RWPE1 (cell line): Measurements from ENCODE around the gene GK2.

Source experiments
- CTCF ChIA-PET: fragments of 350-600 bp; sonication (Branson Sonifier 250); formaldehyde crosslinking; extraction: SDS; loops from one replicate; lab custom pipeline; 2021; lab: Yijun Ruan, JAX
- POLR2A ChIA-PET: fragments of 400-600 bp; formaldehyde crosslinking; extraction: SDS; loops from one replicate; lab custom pipeline; 2020; ENCODE audit warnings: antibody characterized with exemption; ENCODE audit not compliant: low non-redundant PET; lab: Yijun Ruan, JAX
- DNase-seq: peaks from one replicate; pipeline ENCODE4 v3.0.0; 2012; ENCODE audit warnings: low spot score
- H3K27ac ChIP-seq: fragments of 450-650 bp; 2 replicates; pipeline ENCODE4 v1.5.1; 2017
- TF ChIP-seq, protein P1 (sequence below): fragments of 450-650 bp; conservative IDR thresholded peaks from 2 replicates; pipeline ENCODE4 v1.5.1; 2017; ENCODE audit warnings: low read depth, mild to moderate bottlenecking

The GK2 gene

DNA sequence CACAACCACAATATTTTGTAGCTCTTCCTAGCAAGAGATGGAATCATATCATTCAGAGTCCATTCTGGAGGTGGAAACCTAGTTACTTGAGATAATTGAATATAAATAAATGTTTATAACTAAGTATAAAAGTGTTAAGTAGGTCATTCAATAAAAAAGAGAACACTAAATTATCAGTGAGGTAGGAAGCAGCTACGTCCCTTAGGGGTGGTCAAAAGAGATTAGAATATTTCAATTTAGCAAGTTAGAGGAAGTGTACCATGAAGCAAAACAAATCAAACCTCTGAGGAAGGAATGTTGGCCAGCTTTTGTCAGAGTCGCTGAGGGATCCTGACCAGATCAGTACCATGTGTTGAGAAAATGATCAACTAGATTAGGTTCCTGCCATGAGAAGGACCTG lies 38.0 kb downstream of the GK2 start:
- TF ChIP-seq, protein P1, sequence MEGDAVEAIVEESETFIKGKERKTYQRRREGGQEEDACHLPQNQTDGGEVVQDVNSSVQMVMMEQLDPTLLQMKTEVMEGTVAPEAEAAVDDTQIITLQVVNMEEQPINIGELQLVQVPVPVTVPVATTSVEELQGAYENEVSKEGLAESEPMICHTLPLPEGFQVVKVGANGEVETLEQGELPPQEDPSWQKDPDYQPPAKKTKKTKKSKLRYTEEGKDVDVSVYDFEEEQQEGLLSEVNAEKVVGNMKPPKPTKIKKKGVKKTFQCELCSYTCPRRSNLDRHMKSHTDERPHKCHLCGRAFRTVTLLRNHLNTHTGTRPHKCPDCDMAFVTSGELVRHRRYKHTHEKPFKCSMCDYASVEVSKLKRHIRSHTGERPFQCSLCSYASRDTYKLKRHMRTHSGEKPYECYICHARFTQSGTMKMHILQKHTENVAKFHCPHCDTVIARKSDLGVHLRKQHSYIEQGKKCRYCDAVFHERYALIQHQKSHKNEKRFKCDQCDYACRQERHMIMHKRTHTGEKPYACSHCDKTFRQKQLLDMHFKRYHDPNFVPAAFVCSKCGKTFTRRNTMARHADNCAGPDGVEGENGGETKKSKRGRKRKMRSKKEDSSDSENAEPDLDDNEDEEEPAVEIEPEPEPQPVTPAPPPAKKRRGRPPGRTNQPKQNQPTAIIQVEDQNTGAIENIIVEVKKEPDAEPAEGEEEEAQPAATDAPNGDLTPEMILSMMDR = no peak
- ChIA-PET CTCF (interaction anchor here (0.6 kb wide), 1 partner anchor 328 kb away, joined by 4 read pairs; no protein-coding TSS in a partner anchor), POLR2A (no interaction called here)
- H3K27ac ChIP-seq = no peak overlapping the region
- no peak for DNase-seq

GRCh38 chr4:79367096-79367495 lies 40.9 kb downstream of the GK2 start:
- no peak for DNase-seq
- ChIA-PET CTCF (no interaction called here), POLR2A (no interaction called here)
- no peak overlapping the region for H3K27ac ChIP-seq
- TF ChIP-seq, protein P1 = no peak

- DNase-seq = no peak
- TF ChIP-seq, protein P1 = no peak
- ChIA-PET POLR2A (no interaction called here), CTCF (no interaction called here)
- no peak overlapping the region for H3K27ac ChIP-seq
These were observed 41.6 kb downstream of the GK2 start for GRCh38 chr4:79366422-79366821.

GRCh38 chr4:79364061-79364460 lies 44.0 kb downstream of the GK2 start:
- POLR2A ChIA-PET = no interaction called here
- no peak for DNase-seq
- TF ChIP-seq, protein P1 = no peak
- CTCF ChIA-PET = interaction anchor here (0.7 kb wide), 1 partner anchor 9 kb away, joined by 3 read pairs; no protein-coding TSS in a partner anchor
- no peak overlapping the region for H3K27ac ChIP-seq

DNA sequence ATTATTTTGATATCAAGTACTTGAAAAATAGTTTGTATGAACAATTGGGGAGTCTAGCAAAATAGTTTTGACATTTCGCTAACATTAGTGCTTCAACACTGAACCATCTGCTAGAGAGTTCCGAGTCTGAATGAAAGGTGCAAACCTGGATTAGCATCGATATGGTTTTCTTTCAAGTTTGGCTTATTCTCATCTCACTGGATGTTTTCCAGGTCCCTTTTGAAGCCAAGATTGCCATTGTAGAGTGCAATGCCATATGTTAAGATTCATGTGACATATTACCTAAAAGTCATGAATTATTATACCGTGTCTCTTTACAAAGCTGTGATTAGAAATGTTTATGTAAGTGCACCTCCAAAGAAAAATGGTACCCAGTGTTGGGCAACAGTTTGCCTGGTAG lies 45.4 kb downstream of the GK2 start:
- ChIA-PET POLR2A (no interaction called here), CTCF (no interaction called here)
- H3K27ac ChIP-seq = no peak overlapping the region
- TF ChIP-seq, protein P1 = no peak
- DNase-seq = no peak

DNA sequence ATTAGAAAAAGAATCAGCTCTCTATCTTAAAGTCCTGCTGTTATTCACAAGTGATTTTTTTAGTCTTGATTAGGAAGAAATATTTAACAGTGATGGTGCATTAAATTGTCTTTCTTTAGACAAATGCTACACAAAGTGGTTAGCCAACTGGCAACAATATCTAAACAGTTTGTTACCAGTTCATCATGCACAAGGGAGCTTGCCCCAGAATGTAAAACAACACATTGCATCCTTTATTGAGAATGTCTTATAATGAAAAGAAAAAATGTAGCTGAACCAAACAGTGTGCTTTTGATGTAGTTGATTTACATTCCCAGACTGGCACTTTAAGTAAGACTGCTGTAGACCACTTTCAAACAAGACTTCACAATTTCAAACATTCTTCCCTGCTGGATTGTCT lies 48.0 kb downstream of the GK2 start:
- TF ChIP-seq, protein P1 = no peak
- ChIA-PET POLR2A (no interaction called here), CTCF (no interaction called here)
- DNase-seq = no peak
- H3K27ac ChIP-seq = no peak overlapping the region
